ENCODE measurements around the gene LRRC8E. TPM values are rescaled to one million over a fixed set of nuclear protein-coding genes. Genes with fewer than 3 reads are reported as not detected.

The LRRC8E gene
- total and polyA plus RNA-seq, 7 donors: 0.03 to 0.26 (median 0.09) TPM; not detected in 1

GRCh38 chr19:7877249-7877836 lies 11.0 kb upstream of the LRRC8E start:
- H3K27ac ChIP-seq: no peak overlapping the region
- H3K4me3 ChIP-seq: no peak overlapping the region
- ATAC-seq: no peak
- intact Hi-C loops (cut with DNase I): no loop called here
- DNase-seq: no peak
- 58 to 69% (median 65%) methylated on average over 6 of the region's 6 CpGs for WGBS, 3 donors
- H3K27me3 ChIP-seq (ENCODE audit: insufficient read depth in 3 of 3, low read length in 2 of 3): peaks cover 0 to 39% (median 19%) of the 10 kb centered on the region in 3 donors
- H3K36me3 ChIP-seq (ENCODE audit: insufficient read depth in 1 of 2, low read depth in 1 of 2): no peaks in the 10 kb centered on the region
- TF ChIP-seq CTCF (IDR thresholded peaks at IDR 0.05): no peak
- no peaks in the 10 kb centered on the region for H3K9me3 ChIP-seq
- H3K4me1 ChIP-seq: no peaks in the 10 kb centered on the region

GRCh38 chr19:7879111-7879807 lies 9.1 kb upstream of the LRRC8E start:
- 33 to 50% (median 35%) methylated on average over 16 to 18 of the region's 18 CpGs for WGBS, 3 donors
- H3K36me3 ChIP-seq (ENCODE audit: insufficient read depth in 1 of 2, low read depth in 1 of 2): no peaks in the 10 kb centered on the region
- ATAC-seq: no peak
- no peak overlapping the region for H3K4me3 ChIP-seq
- H3K9me3 ChIP-seq: no peaks in the 10 kb centered on the region
- no peaks in the 10 kb centered on the region for H3K4me1 ChIP-seq
- DNase-seq: no peak
- intact Hi-C loops (cut with DNase I): no loop called here
- peaks cover 0 to 21% (median 12%) of the 10 kb centered on the region in 3 donors for H3K27me3 ChIP-seq (ENCODE audit: insufficient read depth in 3 of 3, low read length in 2 of 3)
- no peak for TF ChIP-seq CTCF (IDR thresholded peaks at IDR 0.05)
- no peak overlapping the region for H3K27ac ChIP-seq

GRCh38 chr19:7879836-7880235 lies 8.5 kb upstream of the LRRC8E start:
- DNase-seq (no peak), ATAC-seq (no peak)
- peaks cover 0 to 15% (median 6%) of the 10 kb centered on the region in 3 donors for H3K27me3 ChIP-seq (ENCODE audit: insufficient read depth in 3 of 3, low read length in 2 of 3)
- WGBS, 3 donors: 34 to 52% (median 39%) methylated on average over 19 of the region's 19 CpGs
- intact Hi-C loops (cut with DNase I): no loop called here
- H3K27ac ChIP-seq: no peak overlapping the region
- H3K4me3 ChIP-seq: no peak overlapping the region
- no peaks in the 10 kb centered on the region for H3K4me1 ChIP-seq
- H3K9me3 ChIP-seq: no peaks in the 10 kb centered on the region
- no peak for TF ChIP-seq CTCF (IDR thresholded peaks at IDR 0.05)
- no peaks in the 10 kb centered on the region for H3K36me3 ChIP-seq (ENCODE audit: insufficient read depth in 1 of 2, low read depth in 1 of 2)

- H3K27ac ChIP-seq: no peak overlapping the region
- no peak for TF ChIP-seq CTCF (IDR thresholded peaks at IDR 0.05)
- H3K27me3 ChIP-seq (ENCODE audit: insufficient read depth in 3 of 3, low read length in 2 of 3): peaks cover 0 to 6% (median 2%) of the 10 kb centered on the region in 3 donors
- ATAC-seq (no peak), DNase-seq (no peak)
- no peaks in the 10 kb centered on the region for H3K4me1 ChIP-seq
- 91 to 96% (median 94%) methylated on average over 3 of the region's 3 CpGs for WGBS, 3 donors
- H3K4me3 ChIP-seq: no peak overlapping the region
- intact Hi-C loops (cut with DNase I): no loop called here
- no peaks in the 10 kb centered on the region for H3K36me3 ChIP-seq (ENCODE audit: insufficient read depth in 1 of 2, low read depth in 1 of 2)
- H3K9me3 ChIP-seq: no peaks in the 10 kb centered on the region
Measured at GRCh38 chr19:7881910-7882309, 6.4 kb upstream of the LRRC8E start.
